Psoas muscle (tissue), 8 donors: ENCODE measurements around the gene ACSL6. TPM values are rescaled to one million over a fixed set of nuclear protein-coding genes. Genes with fewer than 3 reads are reported as not detected.

ENCODE experiments used
- ATAC-seq, 4 donors: fragments of 200-7000 bp; cut with Tn5 transposase; one replicate each; pipeline ENCODE4 v1.9.1; 2020; ENCODE audit warnings: moderate library complexity in 3 of 4, mild to moderate bottlenecking in 2 of 4
- DNase-seq, 2 donors: peaks; one replicate each; pipeline ENCODE4 v3.0.0-alpha.2; 2020
- H3K27ac ChIP-seq: fragments of 200-600 bp; one replicate; pipeline ENCODE4 v1.8.0; 2022
- H3K27me3 ChIP-seq, 3 donors: fragments of 200-600 bp in 1 of 3; one replicate each; pipeline versions ENCODE4 v1.6.1 to v1.8.0; 2013 to 2022; ENCODE audit warnings: low read length in 2 of 3, mild to moderate bottlenecking in 2 of 3, moderate library complexity in 1 of 3; ENCODE audit not compliant: insufficient read depth in 3 of 3
- H3K36me3 ChIP-seq, 2 donors: fragments of 200-600 bp in 1 of 2; one replicate each; pipeline versions ENCODE4 v1.6.1 to v1.8.0; 2013 to 2022; ENCODE audit warnings: low read depth in 1 of 2, mild to moderate bottlenecking in 1 of 2, moderate library complexity in 1 of 2; ENCODE audit not compliant: insufficient read depth in 1 of 2
- H3K4me1 ChIP-seq: fragments of 200-600 bp; one replicate; pipeline ENCODE4 v1.8.0; 2022
- H3K4me3 ChIP-seq: fragments of 200-600 bp; one replicate; pipeline ENCODE4 v1.8.0; 2022; ENCODE audit warnings: mild to moderate bottlenecking
- H3K9me3 ChIP-seq: fragments of 200-600 bp; one replicate; pipeline ENCODE4 v1.8.0; 2022
- CTCF ChIP-seq: fragments of 200-600 bp; IDR thresholded peaks from one replicate; pipeline ENCODE4 v1.8.0; 2022; ENCODE audit warnings: antibody characterized with exemption
- WGBS, 3 donors: extraction: QIAGEN DNeasy Blood & Tissue Kit; methylation state at CpG; one replicate each; pipeline versions ENCODE4 v1.1.6 to v1.1.7; 2013; 5-methylcytosine and 5-hydroxymethylcytosine counted together
- intact Hi-C, 2 donors: fragments of 100-400 bp; cut with DNase I; formaldehyde crosslinking; loops; one replicate each; pipeline versions ENCODE4 v1.11.0 to v1.14.2; 2022
- polyA plus RNA-seq, 3 donors: library from polyadenylated mRNA; stranded (reverse); fragments of 200-250 nt; gene quantifications; one replicate each; pipeline ENCODE4 v1.2.3, GENCODE V29; 2013
- total RNA-seq, 4 donors: library from RNA; stranded (reverse); fragmentation: NEBNext Ultra II Directional in 2 of 4; extraction: Animal tissue kit (Norgen Biotek cat#: 25700) in 2 of 4; gene quantifications; one replicate each; pipeline versions ENCODE4 v1.2.1 to v1.2.4, GENCODE V29; 2021 to 2023
- donor health status: healthy with polysubstance abuse.
- donor health status: DM: no; HTN: no; CAD: no; lungs with moderate emphysema.
- donor health status: Bipolar disorder and iron deficiency.
- donor health status: healthy.
- donor health status: DM: yes; HTN: yes; CAD: no.
- donor health status: DM: no; HTN: no; CAD: no.
- donor health status: DM: no; HTN: no; CAD: no.
- donor health status: DM: yes; HTN: yes; CAD: no.

The ACSL6 gene
- total and polyA plus RNA-seq, 7 donors: 0.12 to 2.2 (median 0.52) TPM

- TF ChIP-seq CTCF: no peak
- WGBS, 3 donors: 64 to 71% (median 67%) methylated on average over 5 of the region's 5 CpGs
- Histone ChIP-seq H3K4me3 (no peak overlapping the region), H3K4me1 (no peaks in the 10 kb centered on the region), H3K27me3 (no peaks in the 10 kb centered on the region), H3K36me3 (no peaks in the 10 kb centered on the region), H3K9me3 (no peaks in the 10 kb centered on the region), H3K27ac (no peak overlapping the region)
- ATAC-seq (no peak), DNase-seq (peak in 1 of 2 donors; percentile 12)
- intact Hi-C loops: no loop called here
These were observed 12.0 kb upstream of the ACSL6 start for GRCh38 chr5:132023258-132024116.

- intact Hi-C loops: no loop called here
These were observed 11.3 kb upstream of the ACSL6 start for GRCh38 chr5:132022737-132023136.

GRCh38 chr5:132021654-132022053 is 10.2 kb upstream of the ACSL6 start:
- H3K9me3 ChIP-seq: no peaks in the 10 kb centered on the region
- H3K4me1 ChIP-seq: no peaks in the 10 kb centered on the region
- H3K36me3 ChIP-seq: no peaks in the 10 kb centered on the region
- 58 to 64% (median 61%) methylated on average over 2 of the region's 2 CpGs for WGBS, 3 donors
- no peak for DNase-seq
- no peak for TF ChIP-seq CTCF
- no peak for ATAC-seq
- no peak overlapping the region for H3K27ac ChIP-seq
- intact Hi-C loops: no loop called here
- no peak overlapping the region for H3K4me3 ChIP-seq
- no peaks in the 10 kb centered on the region for H3K27me3 ChIP-seq

More at GRCh38 chr5:132022737-132023136, 11.3 kb upstream of the ACSL6 start:
- H3K27me3 ChIP-seq: no peaks in the 10 kb centered on the region
- no peaks in the 10 kb centered on the region for H3K9me3 ChIP-seq
- no peaks in the 10 kb centered on the region for H3K4me1 ChIP-seq
- no peak overlapping the region for H3K4me3 ChIP-seq
- no peak for TF ChIP-seq CTCF
- DNase-seq: no peak
- WGBS, 3 donors: 68 to 88% (median 77%) methylated on average over 2 of the region's 2 CpGs
- no peaks in the 10 kb centered on the region for H3K36me3 ChIP-seq
- ATAC-seq: no peak
- no peak overlapping the region for H3K27ac ChIP-seq

- no peaks in the 10 kb centered on the region for H3K36me3 ChIP-seq
- no peaks in the 10 kb centered on the region for H3K4me1 ChIP-seq
- no peak overlapping the region for H3K4me3 ChIP-seq
- H3K27me3 ChIP-seq: no peaks in the 10 kb centered on the region
- WGBS, 3 donors: 77 to 84% (median 82%) methylated on average over 6 of the region's 6 CpGs
- intact Hi-C loops: no loop called here
- no peak for DNase-seq
- H3K9me3 ChIP-seq: no peaks in the 10 kb centered on the region
- ATAC-seq: no peak
- no peak overlapping the region for H3K27ac ChIP-seq
- no peak for TF ChIP-seq CTCF
These were observed 9.3 kb upstream of the ACSL6 start for GRCh38 chr5:132020568-132021339.
